ENCODE data around the gene GPR15. TPM values are rescaled to one million over a fixed set of nuclear protein-coding genes. Genes with fewer than 3 reads are reported as not detected.

The GPR15 gene
- total RNA-seq, 2 donors from 2014 or later = not detected

GRCh38 chr3:98561727-98562521 lies 30.1 kb downstream of the GPR15 start:
- H3K9me3 ChIP-seq = no peaks in the 10 kb centered on the region
- intact Hi-C loops (cut with DNase I) = no loop called here
- H3K4me1 ChIP-seq (replicated peaks) = no peaks in the 10 kb centered on the region
- TF ChIP-seq POLR2AphosphoS5 (IDR thresholded peaks at IDR 0.05) (no peak), POLR2A (IDR thresholded peaks at IDR 0.05) (no peak), CTCF (IDR thresholded peaks at IDR 0.05) (no peak)
- no peaks in the 10 kb centered on the region for H3K36me3 ChIP-seq
- no peak overlapping the region for H3K27ac ChIP-seq
- H3K27me3 ChIP-seq (replicated peaks; ENCODE audit: insufficient read depth) = no peaks in the 10 kb centered on the region
- 88% methylated on average over 5 of the region's 5 CpGs for WGBS
- no peak overlapping the region for H3K4me3 ChIP-seq
- no peak for DNase-seq (ENCODE audit: low spot score)

GRCh38 chr3:98563661-98564281 lies 32.0 kb downstream of the GPR15 start:
- TF ChIP-seq CTCF (IDR thresholded peaks at IDR 0.05) (no peak), POLR2AphosphoS5 (IDR thresholded peaks at IDR 0.05) (no peak)
- Histone ChIP-seq H3K4me3 (no peak overlapping the region), H3K4me1 (replicated peaks) (no peaks in the 10 kb centered on the region), H3K27ac (no peak overlapping the region), H3K9me3 (no peaks in the 10 kb centered on the region), H3K36me3 (no peaks in the 10 kb centered on the region), H3K27me3 (replicated peaks; ENCODE audit: insufficient read depth) (no peaks in the 10 kb centered on the region)
- intact Hi-C loops (cut with DNase I) = no loop called here
- DNase-seq (ENCODE audit: low spot score) = no peak
- 85% methylated on average over 4 of the region's 4 CpGs for WGBS

- 73% methylated on average over 7 of the region's 7 CpGs for WGBS
- Histone ChIP-seq H3K4me3 (no peak overlapping the region), H3K27ac (no peak overlapping the region)
These were observed 32.7 kb downstream of the GPR15 start for GRCh38 chr3:98564282-98565005.

GRCh38 chr3:98565237-98565643 lies 33.5 kb downstream of the GPR15 start:
- H3K4me3 ChIP-seq = no peak overlapping the region
- H3K27me3 ChIP-seq (replicated peaks; ENCODE audit: insufficient read depth) = no peaks in the 10 kb centered on the region
- intact Hi-C loops (cut with DNase I) = no loop called here
- H3K36me3 ChIP-seq = no peaks in the 10 kb centered on the region
- DNase-seq (ENCODE audit: low spot score) = no peak
- WGBS = 18% methylated on average over 3 of the region's 3 CpGs
- no peaks in the 10 kb centered on the region for H3K9me3 ChIP-seq
- TF ChIP-seq POLR2AphosphoS5 (IDR thresholded peaks at IDR 0.05) = no peak
- no peak for TF ChIP-seq CTCF (IDR thresholded peaks at IDR 0.05)
- TF ChIP-seq POLR2A (IDR thresholded peaks at IDR 0.05) = no peak
- no peak overlapping the region for H3K27ac ChIP-seq
- H3K4me1 ChIP-seq (replicated peaks) = no peaks in the 10 kb centered on the region

More at GRCh38 chr3:98564282-98565005, 32.7 kb downstream of the GPR15 start:
- H3K27me3 ChIP-seq (replicated peaks; ENCODE audit: insufficient read depth) = no peaks in the 10 kb centered on the region
- no peaks in the 10 kb centered on the region for H3K36me3 ChIP-seq
- TF ChIP-seq POLR2AphosphoS5 (IDR thresholded peaks at IDR 0.05) = no peak
- no peak for TF ChIP-seq CTCF (IDR thresholded peaks at IDR 0.05)
- no peak for TF ChIP-seq POLR2A (IDR thresholded peaks at IDR 0.05)
- no peaks in the 10 kb centered on the region for H3K4me1 ChIP-seq (replicated peaks)
- no peak for DNase-seq (ENCODE audit: low spot score)
- intact Hi-C loops (cut with DNase I) = no loop called here
- no peaks in the 10 kb centered on the region for H3K9me3 ChIP-seq

Data from prostate gland (tissue), 2 donors.